ENCODE results near the gene USP9Y.

DNA sequence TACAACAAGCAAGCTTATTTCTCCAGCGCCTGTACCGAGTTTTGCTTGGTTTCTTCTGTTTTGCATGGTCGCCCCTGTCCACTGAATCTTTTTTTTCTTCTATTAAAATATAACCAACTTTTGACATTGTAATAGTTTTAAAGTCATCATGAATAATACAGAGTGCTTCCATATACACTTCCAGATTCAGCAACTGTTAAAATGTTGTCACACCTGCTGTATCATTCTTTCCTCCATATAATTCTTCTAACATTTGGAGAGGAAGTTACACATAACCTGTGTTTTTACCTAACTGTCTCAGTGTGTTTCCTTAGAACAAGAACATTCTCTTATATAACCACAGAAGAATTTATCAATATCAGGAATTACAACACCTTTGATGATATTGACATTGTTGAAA, 83.5 kb downstream of the USP9Y start:
- TF ChIP-seq, protein P1, sequence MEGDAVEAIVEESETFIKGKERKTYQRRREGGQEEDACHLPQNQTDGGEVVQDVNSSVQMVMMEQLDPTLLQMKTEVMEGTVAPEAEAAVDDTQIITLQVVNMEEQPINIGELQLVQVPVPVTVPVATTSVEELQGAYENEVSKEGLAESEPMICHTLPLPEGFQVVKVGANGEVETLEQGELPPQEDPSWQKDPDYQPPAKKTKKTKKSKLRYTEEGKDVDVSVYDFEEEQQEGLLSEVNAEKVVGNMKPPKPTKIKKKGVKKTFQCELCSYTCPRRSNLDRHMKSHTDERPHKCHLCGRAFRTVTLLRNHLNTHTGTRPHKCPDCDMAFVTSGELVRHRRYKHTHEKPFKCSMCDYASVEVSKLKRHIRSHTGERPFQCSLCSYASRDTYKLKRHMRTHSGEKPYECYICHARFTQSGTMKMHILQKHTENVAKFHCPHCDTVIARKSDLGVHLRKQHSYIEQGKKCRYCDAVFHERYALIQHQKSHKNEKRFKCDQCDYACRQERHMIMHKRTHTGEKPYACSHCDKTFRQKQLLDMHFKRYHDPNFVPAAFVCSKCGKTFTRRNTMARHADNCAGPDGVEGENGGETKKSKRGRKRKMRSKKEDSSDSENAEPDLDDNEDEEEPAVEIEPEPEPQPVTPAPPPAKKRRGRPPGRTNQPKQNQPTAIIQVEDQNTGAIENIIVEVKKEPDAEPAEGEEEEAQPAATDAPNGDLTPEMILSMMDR (IDR thresholded peaks at IDR 0.05; ENCODE audit: insufficient read depth, low read length, poor library complexity, severe bottlenecking): no peak
- TF ChIP-seq EZH2phosphoT487 (conservative IDR thresholded peaks at IDR 0.05; ENCODE audit: low read length): no peak

Data from SU-DHL-6 (cell line).